Activated CD8-positive, alpha-beta T cell treated with anti-CD3 and anti-CD28 coated beads for 36 hours (primary cell): ENCODE measurements around the gene PXYLP1. TPM values are rescaled to one million over a fixed set of nuclear protein-coding genes. Genes with fewer than 3 reads are reported as not detected.

Experiments
- ATAC-seq: fragments of 200-7000 bp; cut with Tn5 transposase; one replicate; pipeline ENCODE4 v1.10.0; 2021; ENCODE audit warnings: mild to moderate bottlenecking, moderate library complexity
- CTCF ChIA-PET: fragments of 350-600 bp; sonication (Branson Sonifier 250); formaldehyde crosslinking; loops from one replicate; lab custom pipeline; 2021; ENCODE audit warnings: antibody characterized with exemption; lab: Charles Lee
- POLR2A ChIA-PET: fragments of 350-600 bp; sonication (Branson Sonifier 250); formaldehyde crosslinking; loops from one replicate; lab custom pipeline; 2021; ENCODE audit warnings: antibody characterized with exemption; lab: Charles Lee
- DNase-seq: peaks from one replicate; pipeline ENCODE4 v3.0.0-alpha.2; 2020
- H3K27ac Mint-ChIP-seq: one replicate; pipeline ENCODE4 v1.8.0; 2021; ENCODE audit warnings: mild to moderate bottlenecking, mixed read lengths
- H3K27me3 Mint-ChIP-seq: one replicate; pipeline ENCODE4 v1.8.0; 2021; ENCODE audit warnings: mixed read lengths
- H3K36me3 Mint-ChIP-seq: one replicate; pipeline ENCODE4 v1.8.0; 2021; ENCODE audit warnings: low read depth, mixed read lengths
- H3K4me1 Mint-ChIP-seq: one replicate; pipeline ENCODE4 v1.8.0; 2021; ENCODE audit warnings: low read depth, mixed read lengths
- H3K4me3 Mint-ChIP-seq: one replicate; pipeline ENCODE4 v1.8.0; 2021; ENCODE audit warnings: mild to moderate bottlenecking, moderate library complexity, mixed read lengths
- H3K9me3 Mint-ChIP-seq: one replicate; pipeline ENCODE4 v1.8.0; 2021; ENCODE audit warnings: mixed read lengths
- CTCF ChIP-seq: fragments of 200-600 bp; IDR thresholded peaks from one replicate; pipeline ENCODE4 v1.8.0; 2022; ENCODE audit warnings: antibody characterized with exemption, mild to moderate bottlenecking
- intact Hi-C: fragments of 100-400 bp; cut with micrococcal nuclease; formaldehyde crosslinking; loops from one replicate; pipeline ENCODE4 v1.10.0; 2022
- total RNA-seq, 2 experiments: library from RNA; stranded (reverse); gene quantifications; one replicate each; pipeline ENCODE4 v1.2.3, GENCODE V29; 2021

PXYLP1 gene
- total RNA-seq, 2 experiments from 2014 or later = 14.9 to 17.2 TPM

- peaks cover 10% of the 10 kb centered on the region for H3K4me1 Mint-ChIP-seq
- no peak overlapping the region for H3K27ac Mint-ChIP-seq
- no peaks in the 10 kb centered on the region for H3K9me3 Mint-ChIP-seq
- intact Hi-C loops = no loop called here
- ATAC-seq (no peak), DNase-seq (no peak)
- no peak for TF ChIP-seq CTCF
- ChIA-PET POLR2A (no interaction called here), CTCF (interaction anchor here (1.0 to 1.8 kb wide), 5 partner anchors 21 to 128 kb away, joined by 3 to 7 read pairs (median 4); no protein-coding TSS in a partner anchor)
- no peaks in the 10 kb centered on the region for H3K27me3 Mint-ChIP-seq
- no peaks in the 10 kb centered on the region for H3K36me3 Mint-ChIP-seq
- H3K4me3 Mint-ChIP-seq = no peak overlapping the region
These were observed 100.8 kb downstream of the PXYLP1 start for GRCh38 chr3:141332416-141332815.

GRCh38 chr3:141333836-141334626 lies 102.4 kb downstream of the PXYLP1 start:
- H3K4me1 Mint-ChIP-seq = peaks cover under 1% of the 10 kb centered on the region
- ChIA-PET POLR2A (no interaction called here), CTCF (interaction anchor here (1.1 to 1.7 kb wide), 3 partner anchors 12 to 121 kb away, joined by 4 to 6 read pairs (median 4); no protein-coding TSS in a partner anchor)
- no peak overlapping the region for H3K27ac Mint-ChIP-seq
- DNase-seq = no peak
- no peak for ATAC-seq
- no peaks in the 10 kb centered on the region for H3K9me3 Mint-ChIP-seq
- H3K4me3 Mint-ChIP-seq = no peak overlapping the region
- no peaks in the 10 kb centered on the region for H3K27me3 Mint-ChIP-seq
- intact Hi-C loops = no loop called here
- no peak for TF ChIP-seq CTCF
- H3K36me3 Mint-ChIP-seq = no peaks in the 10 kb centered on the region

GRCh38 chr3:141334627-141335250 lies 103.1 kb downstream of the PXYLP1 start:
- no peak for TF ChIP-seq CTCF
- Mint-ChIP-seq H3K27me3 (no peaks in the 10 kb centered on the region), H3K4me3 (no peak overlapping the region), H3K36me3 (no peaks in the 10 kb centered on the region), H3K27ac (no peak overlapping the region), H3K4me1 (no peaks in the 10 kb centered on the region), H3K9me3 (no peaks in the 10 kb centered on the region)
- POLR2A ChIA-PET = no interaction called here
- intact Hi-C loops = no loop called here
- DNase-seq (no peak), ATAC-seq (no peak)
- CTCF ChIA-PET = interaction anchor here (1.1 to 1.4 kb wide), 3 partner anchors 12 to 120 kb away, joined by 4 to 6 read pairs (median 4); no protein-coding TSS in a partner anchor

- POLR2A ChIA-PET = no interaction called here
- no peak overlapping the region for H3K27ac Mint-ChIP-seq
These were observed 104.0 kb downstream of the PXYLP1 start for GRCh38 chr3:141335531-141336061.

More at GRCh38 chr3:141335531-141336061, 104.0 kb downstream of the PXYLP1 start:
- intact Hi-C loops = no loop called here
- no peaks in the 10 kb centered on the region for H3K36me3 Mint-ChIP-seq
- TF ChIP-seq CTCF = no peak
- ATAC-seq (no peak), DNase-seq (no peak)
- no peak overlapping the region for H3K4me3 Mint-ChIP-seq
- CTCF ChIA-PET = interaction anchor here (1.2 to 3.2 kb wide), 4 partner anchors 20 to 117 kb away, joined by 4 to 11 read pairs (median 6); no protein-coding TSS in a partner anchor
- H3K27me3 Mint-ChIP-seq = no peaks in the 10 kb centered on the region
- no peaks in the 10 kb centered on the region for H3K4me1 Mint-ChIP-seq
- H3K9me3 Mint-ChIP-seq = no peaks in the 10 kb centered on the region
